Measurements from ENCODE around the gene SDCCAG8.

- TF ChIP-seq CTCF (conservative IDR thresholded peaks at IDR 0.05; ENCODE audit: low read depth, low read length) (peak; percentile 36; the same call in 1 of the 2 replicates), EZH2 (IDR thresholded peaks at IDR 0.05; ENCODE audit: low read length, unreplicated experiment) (no peak), EZH2phosphoT487 (IDR thresholded peaks at IDR 0.05; ENCODE audit: borderline replicate concordance, low read length) (no peak)
Measured at GRCh38 chr1:243483071-243483771, 227.4 kb downstream of the SDCCAG8 start.
